Activated naive CD8-positive, alpha-beta T cell treated with anti-CD3 and anti-CD28 coated beads for 36 hours (primary cell): ENCODE data around the gene VANGL2. TPM values are rescaled to one million over a fixed set of nuclear protein-coding genes. Genes with fewer than 3 reads are reported as not detected.
A peak's percentile ranks its signal among the peaks of the same experiment; 100 is the strongest.

Experiments
- DNase-seq: peaks from one replicate; pipeline ENCODE4 v3.0.0; 2021
- H3K27ac Mint-ChIP-seq: one replicate; pipeline ENCODE4 v1.8.0; 2022; ENCODE audit warnings: mild to moderate bottlenecking, moderate library complexity, mixed read lengths
- H3K27me3 Mint-ChIP-seq: one replicate; pipeline ENCODE4 v1.8.0; 2022; ENCODE audit warnings: mild to moderate bottlenecking, mixed read lengths
- H3K36me3 Mint-ChIP-seq: one replicate; pipeline ENCODE4 v1.8.0; 2021; ENCODE audit warnings: mild to moderate bottlenecking, mixed read lengths
- H3K4me1 Mint-ChIP-seq: one replicate; pipeline ENCODE4 v1.8.0; 2021; ENCODE audit warnings: mixed read lengths
- H3K4me3 Mint-ChIP-seq: one replicate; pipeline ENCODE4 v1.8.0; 2022; ENCODE audit warnings: mild to moderate bottlenecking, moderate library complexity, mixed read lengths
- H3K9me3 Mint-ChIP-seq: one replicate; pipeline ENCODE4 v1.8.0; 2022; ENCODE audit warnings: mixed read lengths
- total RNA-seq, 2 experiments: library from RNA; stranded (reverse); gene quantifications; one replicate each; pipeline ENCODE4 v1.2.3, GENCODE V29; 2021

The VANGL2 gene
- total RNA-seq, 2 experiments from 2014 or later, result 0.24 to 0.31 TPM

DNA sequence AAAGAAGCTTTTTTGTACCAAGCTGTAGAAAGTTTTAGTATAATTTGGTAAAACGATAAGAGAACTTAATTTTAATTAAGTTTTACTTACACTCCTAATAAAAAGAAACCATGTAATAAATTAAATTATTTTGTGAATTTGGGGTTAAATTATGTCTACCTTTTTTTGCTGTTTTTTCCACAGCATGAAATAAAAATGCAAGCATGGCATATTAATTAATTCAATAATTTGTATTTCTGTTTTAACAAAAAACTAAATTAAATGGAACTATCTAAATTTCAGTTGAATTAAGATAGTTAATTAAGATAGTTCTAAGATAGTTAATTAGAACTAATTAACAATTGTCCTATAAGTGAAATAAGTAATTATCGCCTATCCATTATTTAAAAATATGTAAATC is 39.4 kb downstream of the VANGL2 start:
- Mint-ChIP-seq H3K9me3 (peaks cover 9% of the 10 kb centered on the region), H3K27ac (no peak overlapping the region), H3K27me3 (no peaks in the 10 kb centered on the region), H3K4me1 (peaks cover 37% of the 10 kb centered on the region), H3K4me3 (no peak overlapping the region), H3K36me3 (peaks cover 13% of the 10 kb centered on the region)
- no peak for DNase-seq

DNA sequence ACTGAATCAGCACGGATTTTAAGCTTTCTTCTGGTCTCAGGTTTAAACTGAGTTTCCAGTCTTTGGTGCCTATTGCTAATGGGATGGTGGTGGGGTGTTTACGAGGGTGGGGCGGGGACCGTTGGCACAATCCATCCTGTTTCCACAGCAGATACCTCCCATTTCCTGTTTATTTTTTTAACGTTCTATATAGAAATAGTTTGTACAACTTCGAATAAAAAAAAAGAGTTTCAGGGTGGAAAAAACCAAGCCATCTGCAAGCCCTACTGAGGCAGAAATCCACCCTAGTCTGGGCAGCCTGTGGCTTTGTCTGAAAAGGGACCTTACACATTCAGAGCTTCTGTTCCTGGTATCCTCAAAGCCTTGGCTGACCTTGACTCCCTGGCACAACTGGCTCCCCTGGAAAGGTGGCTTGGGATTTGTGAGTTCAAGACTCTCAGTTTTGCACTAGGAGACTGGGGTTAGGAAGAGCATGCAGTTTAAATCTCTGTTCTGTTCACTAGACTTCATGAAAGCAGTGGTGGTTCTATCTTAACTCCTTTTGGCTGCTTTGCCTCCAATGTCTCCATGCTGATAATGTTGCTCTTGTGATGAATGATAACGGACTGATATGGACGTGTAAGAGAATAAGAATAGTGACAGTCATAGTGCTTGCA is 46.7 kb downstream of the VANGL2 start:
- H3K36me3 Mint-ChIP-seq, result peaks cover 2% of the 10 kb centered on the region
- no peak for DNase-seq
- no peak overlapping the region for H3K4me3 Mint-ChIP-seq
- peaks cover 51% of the 10 kb centered on the region for H3K4me1 Mint-ChIP-seq
- peak overlapping the region; percentile 62 for H3K27ac Mint-ChIP-seq
- no peaks in the 10 kb centered on the region for H3K9me3 Mint-ChIP-seq
- no peaks in the 10 kb centered on the region for H3K27me3 Mint-ChIP-seq

DNA sequence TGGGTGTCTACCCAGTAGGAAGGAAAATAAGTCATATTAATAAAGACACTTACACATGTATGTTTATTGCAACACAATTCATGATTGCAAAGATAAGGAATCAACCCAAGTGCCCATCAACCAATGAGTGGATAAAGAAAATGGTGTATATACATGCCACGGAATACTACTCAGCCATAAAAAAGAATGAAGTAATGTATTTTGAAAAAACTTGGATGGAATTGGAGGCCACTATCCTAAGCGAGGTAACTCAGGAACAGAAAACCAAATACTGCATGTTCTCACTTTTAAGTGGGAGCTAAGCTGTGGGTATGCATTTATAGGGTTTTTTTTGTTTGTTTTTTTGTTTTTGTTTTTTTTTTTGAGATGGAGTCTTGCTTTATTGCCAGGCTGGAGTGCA is 49.1 kb downstream of the VANGL2 start:
- no peak overlapping the region for H3K27ac Mint-ChIP-seq
- no peak for DNase-seq
- H3K4me1 Mint-ChIP-seq, result peaks cover 49% of the 10 kb centered on the region
- peaks cover 3% of the 10 kb centered on the region for H3K9me3 Mint-ChIP-seq
- H3K27me3 Mint-ChIP-seq, result no peaks in the 10 kb centered on the region
- no peak overlapping the region for H3K4me3 Mint-ChIP-seq
- peaks cover 4% of the 10 kb centered on the region for H3K36me3 Mint-ChIP-seq

DNA sequence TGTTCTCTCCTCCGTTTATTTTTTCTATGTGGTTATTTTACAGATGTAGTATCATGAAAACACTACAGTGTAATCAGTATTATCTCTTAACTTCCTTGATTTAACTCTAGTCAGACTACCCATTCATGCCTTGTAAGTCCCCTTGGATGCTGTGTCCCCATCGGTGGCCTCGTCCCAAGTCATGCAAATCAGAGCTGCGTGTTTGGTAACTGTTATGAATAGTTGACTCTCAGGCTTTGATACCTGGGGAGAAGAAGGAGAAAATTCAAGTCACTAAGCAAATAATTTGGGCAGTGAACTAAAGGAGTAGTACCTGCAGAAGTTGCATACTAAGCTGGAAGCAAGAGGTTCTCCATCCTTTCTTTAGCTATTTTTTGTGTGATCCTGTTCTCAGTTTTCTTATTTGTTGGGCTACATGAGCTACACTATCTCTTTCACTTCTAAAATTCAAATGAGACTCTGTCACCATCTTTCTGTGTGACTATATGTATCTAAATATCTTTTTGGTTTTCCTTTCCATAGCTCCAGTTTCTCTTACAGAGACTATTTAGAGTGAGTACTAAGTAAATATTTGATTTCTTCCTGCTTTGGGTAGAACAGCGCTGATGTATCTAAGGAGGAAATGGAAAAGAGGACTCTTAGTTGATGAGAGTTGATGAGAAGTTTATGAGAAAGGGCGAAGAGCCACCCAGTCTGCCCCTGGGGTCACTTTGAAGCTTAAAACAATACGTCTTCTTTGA is 50.9 kb downstream of the VANGL2 start:
- Mint-ChIP-seq H3K4me1 (peaks cover 63% of the 10 kb centered on the region), H3K36me3 (peaks cover 6% of the 10 kb centered on the region), H3K27me3 (no peaks in the 10 kb centered on the region), H3K27ac (peak overlapping the region; percentile 88), H3K4me3 (peak overlapping the region; percentile 5), H3K9me3 (peaks cover 3% of the 10 kb centered on the region)
- no peak for DNase-seq

DNA sequence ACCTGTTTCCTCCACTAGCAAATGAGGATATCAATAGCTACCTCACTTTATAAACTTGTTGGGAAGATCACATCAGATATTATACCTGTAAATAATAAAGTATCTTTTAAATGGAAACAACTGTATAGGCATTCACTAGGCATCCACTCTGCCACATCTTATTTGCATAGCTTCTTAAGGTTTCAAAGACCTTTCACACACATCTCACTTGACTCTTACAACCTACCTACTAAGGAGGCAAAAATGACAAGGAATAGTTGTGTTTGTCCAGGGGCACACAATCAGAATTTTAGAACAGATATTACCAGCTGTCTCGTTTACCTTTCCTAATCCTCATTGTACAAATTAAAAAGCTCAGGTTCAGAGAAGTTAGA is 51.5 kb downstream of the VANGL2 start:
- Mint-ChIP-seq H3K4me3 (peak overlapping the region; percentile 5), H3K27ac (peak overlapping the region; percentile 88), H3K4me1 (peaks cover 63% of the 10 kb centered on the region), H3K9me3 (peaks cover 3% of the 10 kb centered on the region), H3K36me3 (peaks cover 8% of the 10 kb centered on the region), H3K27me3 (no peaks in the 10 kb centered on the region)
- no peak for DNase-seq

DNA sequence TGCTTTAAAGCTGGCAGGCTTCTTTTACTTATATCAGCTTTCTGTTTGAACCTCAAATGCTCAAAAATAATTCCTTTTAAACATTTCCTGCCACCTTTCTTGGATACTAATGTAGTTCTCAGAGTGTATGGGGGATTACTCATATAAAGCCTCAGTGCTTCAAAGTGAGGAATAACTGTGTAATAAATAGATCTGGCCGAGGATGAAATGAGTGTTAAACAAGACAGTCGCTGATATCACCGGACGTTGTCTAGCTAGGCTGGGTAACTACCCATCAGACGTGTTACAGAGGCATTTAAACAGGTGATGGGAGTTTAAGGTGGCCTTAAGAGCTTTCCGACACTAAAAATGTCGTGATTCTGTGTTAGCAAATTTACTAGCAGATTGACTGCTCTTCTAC is 53.1 kb downstream of the VANGL2 start:
- H3K27me3 Mint-ChIP-seq, result no peaks in the 10 kb centered on the region
- peaks cover 3% of the 10 kb centered on the region for H3K9me3 Mint-ChIP-seq
- no peak for DNase-seq

DNA sequence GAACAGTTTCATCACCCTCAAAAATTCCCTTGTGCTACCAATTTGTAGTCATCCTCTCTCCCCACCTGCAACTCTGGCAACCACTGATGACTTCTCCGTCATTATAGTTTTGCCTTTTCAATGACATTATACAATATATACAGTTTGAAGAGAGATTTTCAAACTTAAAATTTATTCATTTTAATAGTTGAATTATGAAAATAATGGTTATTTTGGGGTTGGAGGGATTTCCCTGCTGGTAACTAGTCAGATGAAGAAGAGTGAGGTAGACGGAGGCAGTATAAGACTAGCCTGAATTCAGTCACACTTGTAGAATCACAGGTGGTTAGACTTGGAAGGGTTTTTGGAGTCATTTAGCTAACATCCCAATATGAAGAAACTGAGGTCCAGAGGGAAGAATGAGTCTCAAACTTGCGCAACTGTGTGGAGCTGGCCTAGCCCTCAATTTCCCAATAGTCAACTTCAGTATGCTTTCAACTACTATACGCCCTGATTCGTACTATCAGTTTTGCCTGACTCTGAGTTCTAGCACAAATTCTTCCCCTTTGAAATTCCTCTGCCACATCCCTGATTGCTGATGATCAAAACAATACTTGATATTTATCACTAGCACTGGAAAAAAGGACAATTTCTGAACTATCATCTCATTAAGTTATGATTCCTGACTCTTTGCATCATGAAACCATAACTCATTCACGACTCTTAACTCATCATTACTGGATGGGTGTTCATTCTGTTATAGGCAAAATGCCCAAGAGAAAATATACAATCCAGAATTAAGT is 54.2 kb downstream of the VANGL2 start:
- Mint-ChIP-seq H3K27me3 (no peaks in the 10 kb centered on the region), H3K36me3 (peaks cover 14% of the 10 kb centered on the region), H3K4me3 (no peak overlapping the region), H3K4me1 (peaks cover 73% of the 10 kb centered on the region), H3K9me3 (peaks cover 4% of the 10 kb centered on the region), H3K27ac (peak overlapping the region; percentile 86)
- no peak for DNase-seq

More for the DNA sequence above, 53.1 kb downstream of the VANGL2 start:
- peak overlapping the region; percentile 82 for H3K27ac Mint-ChIP-seq
- H3K36me3 Mint-ChIP-seq, result peaks cover 10% of the 10 kb centered on the region
- H3K4me3 Mint-ChIP-seq, result no peak overlapping the region
- H3K4me1 Mint-ChIP-seq, result peaks cover 61% of the 10 kb centered on the region

DNA sequence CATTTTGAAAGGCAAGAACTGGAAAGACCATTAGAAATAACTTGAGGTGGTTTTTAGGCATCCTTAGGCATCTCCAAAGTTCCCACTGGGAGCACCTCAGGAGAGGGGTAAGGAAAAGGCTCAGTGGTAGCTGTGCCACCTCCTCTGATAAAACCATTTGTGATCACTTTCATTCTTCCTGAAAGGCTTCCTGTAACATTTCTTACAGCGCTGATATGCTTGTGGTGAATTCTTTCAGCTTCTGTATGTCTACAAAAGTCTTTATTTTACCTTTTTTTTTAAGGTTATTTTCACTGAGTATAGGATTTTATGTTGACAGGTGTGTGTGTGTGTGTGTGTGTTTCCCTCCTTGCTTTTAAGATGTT is 54.8 kb downstream of the VANGL2 start:
- no peaks in the 10 kb centered on the region for H3K27me3 Mint-ChIP-seq
- peaks cover 77% of the 10 kb centered on the region for H3K4me1 Mint-ChIP-seq
- no peak overlapping the region for H3K4me3 Mint-ChIP-seq
- H3K9me3 Mint-ChIP-seq, result peaks cover 4% of the 10 kb centered on the region
- peak overlapping the region; percentile 86 for H3K27ac Mint-ChIP-seq
- peaks cover 14% of the 10 kb centered on the region for H3K36me3 Mint-ChIP-seq
- DNase-seq, result no peak

DNA sequence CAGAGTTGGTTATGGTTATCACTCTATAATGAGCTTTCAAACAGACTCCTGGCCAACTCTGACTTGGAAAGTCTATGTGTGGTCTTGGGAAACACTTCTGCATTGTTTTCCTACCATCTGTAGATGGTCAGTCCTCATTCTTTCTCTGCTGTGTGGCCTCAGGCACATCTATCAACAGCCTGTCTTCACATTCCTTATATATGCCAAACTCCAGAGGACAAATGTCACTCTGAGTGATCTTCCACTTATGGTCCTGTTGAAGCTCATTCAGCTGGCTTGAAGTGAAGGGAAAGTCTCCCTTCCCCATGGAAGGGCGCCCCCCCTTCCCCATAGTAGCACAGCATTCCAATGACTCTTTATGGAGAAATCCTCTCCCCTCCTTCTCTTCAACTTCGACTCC is 58.7 kb downstream of the VANGL2 start:
- DNase-seq, result no peak
- Mint-ChIP-seq H3K36me3 (peaks cover 15% of the 10 kb centered on the region), H3K4me3 (peak overlapping the region; percentile 12), H3K27me3 (no peaks in the 10 kb centered on the region), H3K4me1 (peaks cover 81% of the 10 kb centered on the region), H3K9me3 (peaks cover 2% of the 10 kb centered on the region), H3K27ac (peak overlapping the region; percentile 99)

DNA sequence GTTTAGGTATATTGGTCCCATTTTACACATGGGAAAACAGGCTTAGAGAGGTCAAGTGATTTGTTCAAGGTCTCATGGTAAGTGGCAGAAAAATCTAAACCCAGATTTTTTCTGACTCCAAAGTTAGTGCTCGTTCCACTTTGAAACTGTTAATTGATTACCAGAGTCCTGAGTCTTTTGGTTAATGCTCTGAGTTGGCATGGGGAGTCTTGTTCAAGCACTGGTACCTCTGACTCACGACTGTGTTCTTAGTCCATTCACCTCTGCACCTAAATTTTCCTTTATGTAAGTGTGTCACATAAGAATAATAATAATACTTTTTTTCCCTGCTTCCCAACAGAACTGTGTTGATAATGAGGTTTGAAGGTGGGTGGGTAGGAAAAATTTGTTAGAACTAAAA is 59.3 kb downstream of the VANGL2 start:
- H3K9me3 Mint-ChIP-seq, result peaks cover 4% of the 10 kb centered on the region
- H3K4me1 Mint-ChIP-seq, result peaks cover 82% of the 10 kb centered on the region
- DNase-seq, result no peak
- H3K4me3 Mint-ChIP-seq, result peak overlapping the region; percentile 77
- no peaks in the 10 kb centered on the region for H3K27me3 Mint-ChIP-seq
- H3K36me3 Mint-ChIP-seq, result peaks cover 17% of the 10 kb centered on the region
- H3K27ac Mint-ChIP-seq, result peak overlapping the region; percentile 99

DNA sequence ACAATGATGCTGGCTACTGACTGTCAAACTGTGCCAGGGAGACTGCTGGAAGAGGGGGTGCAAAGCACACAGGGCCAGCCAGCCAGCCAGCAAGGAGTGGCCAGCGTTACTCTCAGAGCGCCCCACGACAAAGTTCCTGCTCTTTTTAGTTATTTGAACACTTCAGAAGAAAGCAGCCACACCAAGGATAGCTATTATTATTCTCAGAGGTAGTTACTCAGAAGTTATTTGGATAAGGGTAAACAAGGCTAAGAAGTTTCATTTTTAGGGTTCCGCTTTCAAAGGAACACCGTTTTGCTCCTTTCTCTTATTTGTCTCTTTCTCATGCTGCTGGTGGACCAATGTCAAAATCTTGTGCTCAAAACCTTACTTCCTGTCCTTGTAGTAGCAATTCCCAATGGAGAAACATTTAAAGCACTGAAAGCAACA is 59.9 kb downstream of the VANGL2 start:
- peaks cover 20% of the 10 kb centered on the region for H3K36me3 Mint-ChIP-seq
- peaks cover 6% of the 10 kb centered on the region for H3K9me3 Mint-ChIP-seq
- peak overlapping the region; percentile 77 for H3K4me3 Mint-ChIP-seq
- H3K27ac Mint-ChIP-seq, result peak overlapping the region; percentile 99
- H3K4me1 Mint-ChIP-seq, result peaks cover 81% of the 10 kb centered on the region
- peak; percentile 22 for DNase-seq
- H3K27me3 Mint-ChIP-seq, result no peaks in the 10 kb centered on the region

DNA sequence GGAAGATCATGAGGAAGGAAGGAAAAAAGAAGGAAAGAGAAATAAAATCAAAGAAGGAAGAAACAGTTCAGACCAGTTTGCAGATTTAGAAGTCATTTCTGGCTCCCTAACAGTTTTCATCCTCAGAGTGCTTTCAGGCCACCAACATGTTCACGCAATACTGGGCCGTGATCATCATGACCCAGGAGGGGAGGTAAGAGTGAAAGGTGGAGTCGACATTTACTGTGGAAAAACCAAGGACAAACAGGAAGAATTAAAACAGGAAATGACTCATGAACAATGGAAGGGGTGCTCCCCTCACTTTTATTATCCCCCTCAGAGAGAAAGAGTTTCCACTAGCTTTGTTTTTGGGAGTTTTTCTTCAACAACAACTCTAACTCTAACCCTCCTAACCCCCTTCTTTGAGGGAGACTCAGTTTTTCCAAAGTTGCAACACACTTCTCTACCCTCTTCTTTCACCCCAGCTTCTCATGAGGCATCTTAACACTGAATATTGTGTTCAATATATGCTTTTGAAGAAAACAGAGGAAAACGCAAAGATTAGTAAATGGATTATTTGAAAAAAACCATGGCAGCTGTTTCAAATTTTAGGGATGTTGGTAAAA is 60.4 kb downstream of the VANGL2 start:
- peaks cover 22% of the 10 kb centered on the region for H3K36me3 Mint-ChIP-seq
- H3K9me3 Mint-ChIP-seq, result peaks cover 10% of the 10 kb centered on the region
- H3K4me1 Mint-ChIP-seq, result peaks cover 79% of the 10 kb centered on the region
- H3K27ac Mint-ChIP-seq, result peak overlapping the region; percentile 99
- H3K4me3 Mint-ChIP-seq, result peak overlapping the region; percentile 77
- peak; percentile 54 for DNase-seq
- no peaks in the 10 kb centered on the region for H3K27me3 Mint-ChIP-seq

DNA sequence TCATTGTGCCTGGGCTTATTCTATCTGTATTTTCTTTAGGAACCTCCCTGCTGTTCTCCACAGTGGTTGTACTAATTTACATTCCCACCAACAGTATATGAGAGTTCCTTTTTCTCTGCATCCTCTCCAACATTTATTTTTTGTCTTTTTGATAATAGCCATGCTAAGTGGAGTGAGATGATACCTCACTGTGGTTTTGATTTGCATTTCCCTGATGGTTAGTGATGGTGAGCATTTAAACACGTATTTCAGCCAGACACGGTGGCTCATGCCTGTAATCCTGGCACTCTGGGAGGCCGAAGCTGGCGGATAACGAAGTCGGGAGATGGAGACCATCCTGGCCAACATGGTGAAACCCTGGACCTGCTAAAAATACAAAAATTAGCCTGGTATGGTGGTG is 64.8 kb downstream of the VANGL2 start:
- DNase-seq, result no peak
- Mint-ChIP-seq H3K9me3 (peaks cover 11% of the 10 kb centered on the region), H3K4me1 (peaks cover 75% of the 10 kb centered on the region), H3K4me3 (no peak overlapping the region), H3K27me3 (no peaks in the 10 kb centered on the region), H3K27ac (peak overlapping the region; percentile 83), H3K36me3 (peaks cover 35% of the 10 kb centered on the region)

DNA sequence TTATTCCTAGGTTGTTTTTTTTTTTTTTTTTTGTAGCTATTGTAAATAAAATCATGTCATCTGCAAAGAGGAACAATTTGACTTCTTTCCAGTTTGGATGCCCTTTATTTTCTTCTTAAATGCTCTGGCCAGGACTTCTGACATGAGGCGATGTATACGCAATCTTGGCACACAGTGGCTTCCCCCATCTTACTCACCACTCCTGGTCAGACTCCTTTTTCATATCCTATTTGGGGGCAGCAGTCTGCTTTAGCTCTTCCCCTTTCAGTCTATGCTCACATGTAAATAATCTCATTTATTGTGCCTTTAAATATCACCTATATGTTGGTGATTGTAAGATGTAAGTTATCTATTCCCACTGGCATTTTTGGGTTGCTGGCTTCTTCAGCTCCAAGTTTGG is 66.6 kb downstream of the VANGL2 start:
- DNase-seq, result no peak
- Mint-ChIP-seq H3K36me3 (peaks cover 35% of the 10 kb centered on the region), H3K4me3 (no peak overlapping the region), H3K27ac (peak overlapping the region; percentile 83), H3K9me3 (peaks cover 11% of the 10 kb centered on the region), H3K27me3 (no peaks in the 10 kb centered on the region), H3K4me1 (peaks cover 60% of the 10 kb centered on the region)

DNA sequence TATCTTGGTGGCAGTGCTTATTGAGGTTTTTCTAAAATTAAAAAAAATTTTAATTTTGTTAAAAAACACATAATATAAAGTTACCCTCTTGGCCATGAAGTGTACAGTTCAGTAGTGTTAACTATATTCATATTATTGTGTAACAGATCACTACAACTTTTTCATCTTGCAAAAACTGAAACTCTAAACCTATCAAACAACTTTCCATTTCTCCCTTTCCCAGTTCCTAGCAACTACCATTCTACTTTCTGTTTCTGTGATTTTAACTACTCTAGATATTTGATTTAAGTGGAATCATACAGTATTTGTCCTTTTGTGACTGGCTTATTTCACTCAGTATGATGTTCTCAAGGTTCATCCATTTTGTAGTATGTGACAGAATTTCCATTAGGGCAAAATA is 67.2 kb downstream of the VANGL2 start:
- H3K27me3 Mint-ChIP-seq, result no peaks in the 10 kb centered on the region
- no peak for DNase-seq
- peaks cover 35% of the 10 kb centered on the region for H3K36me3 Mint-ChIP-seq
- H3K4me1 Mint-ChIP-seq, result peaks cover 56% of the 10 kb centered on the region
- peaks cover 11% of the 10 kb centered on the region for H3K9me3 Mint-ChIP-seq
- H3K27ac Mint-ChIP-seq, result peak overlapping the region; percentile 94
- H3K4me3 Mint-ChIP-seq, result no peak overlapping the region
